ENCODE data around the gene FGF16. TPM values are rescaled to one million over a fixed set of nuclear protein-coding genes. Genes with fewer than 3 reads are reported as not detected.
"Not testable (repeated sequence)": the region's sequence is repeated elsewhere in the genome, so short reads cannot be mapped to it uniquely, and the experiment has no call there.

Gene FGF16
- total RNA-seq, 1 donor from 2014 or later, result not detected

- Mint-ChIP-seq H3K4me1 (no peaks in the 10 kb centered on the region), H3K27ac (ENCODE audit: unreplicated experiment) (no peak overlapping the region), H3K4me3 (no peak overlapping the region), H3K36me3 (ENCODE audit: low read depth) (no peaks in the 10 kb centered on the region), H3K9me3 (no peaks in the 10 kb centered on the region), H3K27me3 (ENCODE audit: low read depth) (peaks cover 9% of the 10 kb centered on the region)
- no peak for DNase-seq (ENCODE audit: low read depth, low spot score)
- TF ChIP-seq CTCF (conservative IDR thresholded peaks at IDR 0.05), result no peak
These were observed 8.2 kb downstream of the FGF16 start for GRCh38 chrX:77455437-77455836.

GRCh38 chrX:77484045-77484444, 36.9 kb downstream of the FGF16 start:
- Mint-ChIP-seq H3K36me3 (ENCODE audit: low read depth) (peaks cover 6% of the 10 kb centered on the region), H3K4me3 (no peak overlapping the region), H3K4me1 (no peaks in the 10 kb centered on the region), H3K27ac (ENCODE audit: unreplicated experiment) (no peak overlapping the region), H3K27me3 (ENCODE audit: low read depth) (no peaks in the 10 kb centered on the region), H3K9me3 (peaks cover 28% of the 10 kb centered on the region)
- TF ChIP-seq CTCF (conservative IDR thresholded peaks at IDR 0.05), result no peak
- no peak for DNase-seq (ENCODE audit: low read depth, low spot score)

- Mint-ChIP-seq H3K9me3 (peaks cover 25% of the 10 kb centered on the region), H3K4me3 (peak overlapping the region; percentile 15)
- TF ChIP-seq CTCF (conservative IDR thresholded peaks at IDR 0.05), result no peak
These were observed 46.7 kb downstream of the FGF16 start for GRCh38 chrX:77493677-77494553.

GRCh38 chrX:77500164-77500563, 53.0 kb downstream of the FGF16 start:
- H3K4me3 Mint-ChIP-seq; DNase-seq (ENCODE audit: low read depth, low spot score); H3K27ac Mint-ChIP-seq (ENCODE audit: unreplicated experiment); H3K36me3 Mint-ChIP-seq (ENCODE audit: low read depth); H3K4me1 Mint-ChIP-seq: not testable (repeated sequence)
- peaks cover 14% of the 10 kb centered on the region for H3K9me3 Mint-ChIP-seq
- peaks cover 23% of the 10 kb centered on the region for H3K27me3 Mint-ChIP-seq (ENCODE audit: low read depth)

More at GRCh38 chrX:77493677-77494553, 46.7 kb downstream of the FGF16 start:
- no peak for DNase-seq (ENCODE audit: low read depth, low spot score)
- Mint-ChIP-seq H3K4me1 (peaks cover 5% of the 10 kb centered on the region), H3K27ac (ENCODE audit: unreplicated experiment) (no peak overlapping the region), H3K27me3 (ENCODE audit: low read depth) (peaks cover 16% of the 10 kb centered on the region), H3K36me3 (ENCODE audit: low read depth) (peaks cover 3% of the 10 kb centered on the region)

GRCh38 chrX:77502951-77503525, 55.8 kb downstream of the FGF16 start:
- H3K4me1 Mint-ChIP-seq, result no peaks in the 10 kb centered on the region
- H3K4me3 Mint-ChIP-seq, result no peak overlapping the region
- H3K36me3 Mint-ChIP-seq (ENCODE audit: low read depth), result no peaks in the 10 kb centered on the region
- H3K27me3 Mint-ChIP-seq (ENCODE audit: low read depth), result peaks cover 11% of the 10 kb centered on the region
- DNase-seq (ENCODE audit: low read depth, low spot score), result no peak
- no peak for TF ChIP-seq CTCF (conservative IDR thresholded peaks at IDR 0.05)
- H3K9me3 Mint-ChIP-seq, result peaks cover 9% of the 10 kb centered on the region
- no peak overlapping the region for H3K27ac Mint-ChIP-seq (ENCODE audit: unreplicated experiment)

GRCh38 chrX:77505227-77505626, 58.0 kb downstream of the FGF16 start:
- Mint-ChIP-seq H3K36me3 (ENCODE audit: low read depth) (peaks cover 3% of the 10 kb centered on the region), H3K4me1 (no peaks in the 10 kb centered on the region), H3K4me3 (no peak overlapping the region), H3K27me3 (ENCODE audit: low read depth) (no peaks in the 10 kb centered on the region), H3K9me3 (peaks cover 5% of the 10 kb centered on the region), H3K27ac (ENCODE audit: unreplicated experiment) (no peak overlapping the region)
- TF ChIP-seq CTCF (conservative IDR thresholded peaks at IDR 0.05), result no peak
- no peak for DNase-seq (ENCODE audit: low read depth, low spot score)
